Measurements from ENCODE around the gene SVOPL.
"Not testable (repeated sequence)": the region's sequence is repeated elsewhere in the genome, so short reads cannot be mapped to it uniquely, and the experiment has no call there.

GRCh38 chr7:138695776-138696175 is 5.4 kb downstream of the SVOPL start:
- TF ChIP-seq CTCF, POLR2A (IDR thresholded peaks at IDR 0.05): not testable (repeated sequence)
